ENCODE measurements around the gene KRT76. TPM values are rescaled to one million over a fixed set of nuclear protein-coding genes. Genes with fewer than 3 reads are reported as not detected.

Gene KRT76
- total RNA-seq, 1 donor from 2014 or later = not detected

- H3K36me3 ChIP-seq = no peaks in the 10 kb centered on the region
- no peak overlapping the region for H3K4me3 ChIP-seq
- no peak overlapping the region for H3K27ac ChIP-seq
- H3K9me3 ChIP-seq = no peaks in the 10 kb centered on the region
- no peaks in the 10 kb centered on the region for H3K4me1 ChIP-seq
- TF ChIP-seq, protein P1, sequence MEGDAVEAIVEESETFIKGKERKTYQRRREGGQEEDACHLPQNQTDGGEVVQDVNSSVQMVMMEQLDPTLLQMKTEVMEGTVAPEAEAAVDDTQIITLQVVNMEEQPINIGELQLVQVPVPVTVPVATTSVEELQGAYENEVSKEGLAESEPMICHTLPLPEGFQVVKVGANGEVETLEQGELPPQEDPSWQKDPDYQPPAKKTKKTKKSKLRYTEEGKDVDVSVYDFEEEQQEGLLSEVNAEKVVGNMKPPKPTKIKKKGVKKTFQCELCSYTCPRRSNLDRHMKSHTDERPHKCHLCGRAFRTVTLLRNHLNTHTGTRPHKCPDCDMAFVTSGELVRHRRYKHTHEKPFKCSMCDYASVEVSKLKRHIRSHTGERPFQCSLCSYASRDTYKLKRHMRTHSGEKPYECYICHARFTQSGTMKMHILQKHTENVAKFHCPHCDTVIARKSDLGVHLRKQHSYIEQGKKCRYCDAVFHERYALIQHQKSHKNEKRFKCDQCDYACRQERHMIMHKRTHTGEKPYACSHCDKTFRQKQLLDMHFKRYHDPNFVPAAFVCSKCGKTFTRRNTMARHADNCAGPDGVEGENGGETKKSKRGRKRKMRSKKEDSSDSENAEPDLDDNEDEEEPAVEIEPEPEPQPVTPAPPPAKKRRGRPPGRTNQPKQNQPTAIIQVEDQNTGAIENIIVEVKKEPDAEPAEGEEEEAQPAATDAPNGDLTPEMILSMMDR (IDR thresholded peaks at IDR 0.05) = no peak
- no peak for TF ChIP-seq POLR2AphosphoS5 (IDR thresholded peaks at IDR 0.05; ENCODE audit: insufficient read depth in 1 of 2, low read depth in 1 of 2)
- H3K27me3 ChIP-seq = no peaks in the 10 kb centered on the region
- no peak for DNase-seq (ENCODE audit: extremely low spot score in 2 of 2)
- intact Hi-C loops (cut with DNase I) = no loop called here
Observed at GRCh38 chr12:52817003-52817698, 40.0 kb upstream of the KRT76 start.

DNA sequence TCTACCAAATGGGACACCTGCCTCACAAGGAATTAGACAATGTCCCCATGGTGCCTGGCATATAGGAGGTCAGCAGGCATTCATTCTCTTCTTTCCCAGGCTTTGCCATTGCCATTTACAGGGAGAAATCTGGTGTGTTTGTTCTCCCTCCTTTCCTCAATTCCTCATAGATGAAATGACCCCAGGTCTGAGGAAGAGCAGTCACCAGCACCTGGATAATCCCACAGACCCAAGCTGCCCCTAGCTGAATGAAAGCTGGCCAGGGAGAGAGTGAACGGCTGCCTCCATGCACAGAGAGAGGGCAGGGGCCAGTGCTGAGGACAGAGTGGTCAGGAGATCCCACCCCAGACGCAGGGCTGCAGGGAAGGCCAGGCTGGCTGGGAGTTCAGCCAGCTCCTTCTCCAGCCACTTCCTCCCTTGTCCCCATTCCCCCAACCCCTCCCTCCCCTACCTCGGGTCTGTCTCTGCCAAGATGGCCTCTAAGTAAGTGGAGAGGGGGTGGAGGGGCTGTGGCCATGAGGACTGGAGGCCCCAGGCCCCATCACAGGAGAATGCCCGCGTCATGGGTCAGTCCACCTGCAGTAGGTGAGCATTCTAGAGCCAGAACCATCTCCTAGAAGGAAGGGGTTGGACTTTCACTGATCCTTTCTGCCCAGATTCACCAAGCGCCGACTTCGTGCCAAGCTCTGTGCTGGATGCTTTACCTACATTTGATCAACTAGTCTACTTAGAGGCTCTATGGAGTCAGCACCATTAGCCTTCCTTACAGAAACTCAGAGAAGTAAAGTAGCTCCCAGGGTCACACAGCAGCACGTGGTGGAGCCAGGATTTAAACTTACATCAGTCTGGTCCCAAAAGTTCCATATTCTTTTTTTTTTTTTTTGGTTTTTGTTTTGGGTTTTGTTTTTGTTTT, 38.8 kb upstream of the KRT76 start:
- TF ChIP-seq, protein P1 (IDR thresholded peaks at IDR 0.05) = no peak
- TF ChIP-seq POLR2A (IDR thresholded peaks at IDR 0.05) (no peak), POLR2AphosphoS5 (IDR thresholded peaks at IDR 0.05; ENCODE audit: insufficient read depth in 1 of 2, low read depth in 1 of 2) (no peak)
- Histone ChIP-seq H3K9me3 (no peaks in the 10 kb centered on the region), H3K4me3 (no peak overlapping the region), H3K36me3 (no peaks in the 10 kb centered on the region), H3K27me3 (no peaks in the 10 kb centered on the region), H3K4me1 (no peaks in the 10 kb centered on the region), H3K27ac (no peak overlapping the region)
- intact Hi-C loops (cut with DNase I) = no loop called here
- no peak for DNase-seq (ENCODE audit: extremely low spot score in 2 of 2)

GRCh38 chr12:52815161-52815560, 38.0 kb upstream of the KRT76 start:
- no peak overlapping the region for H3K27ac ChIP-seq
- H3K4me1 ChIP-seq = no peaks in the 10 kb centered on the region
- DNase-seq (ENCODE audit: extremely low spot score in 2 of 2) = no peak
- no peaks in the 10 kb centered on the region for H3K9me3 ChIP-seq
- intact Hi-C loops (cut with DNase I) = no loop called here
- TF ChIP-seq, protein P1 (IDR thresholded peaks at IDR 0.05) = no peak
- no peak for TF ChIP-seq POLR2A (IDR thresholded peaks at IDR 0.05)
- TF ChIP-seq POLR2AphosphoS5 (IDR thresholded peaks at IDR 0.05; ENCODE audit: insufficient read depth in 1 of 2, low read depth in 1 of 2) = no peak
- no peaks in the 10 kb centered on the region for H3K36me3 ChIP-seq
- H3K27me3 ChIP-seq = no peaks in the 10 kb centered on the region
- no peak overlapping the region for H3K4me3 ChIP-seq

DNA sequence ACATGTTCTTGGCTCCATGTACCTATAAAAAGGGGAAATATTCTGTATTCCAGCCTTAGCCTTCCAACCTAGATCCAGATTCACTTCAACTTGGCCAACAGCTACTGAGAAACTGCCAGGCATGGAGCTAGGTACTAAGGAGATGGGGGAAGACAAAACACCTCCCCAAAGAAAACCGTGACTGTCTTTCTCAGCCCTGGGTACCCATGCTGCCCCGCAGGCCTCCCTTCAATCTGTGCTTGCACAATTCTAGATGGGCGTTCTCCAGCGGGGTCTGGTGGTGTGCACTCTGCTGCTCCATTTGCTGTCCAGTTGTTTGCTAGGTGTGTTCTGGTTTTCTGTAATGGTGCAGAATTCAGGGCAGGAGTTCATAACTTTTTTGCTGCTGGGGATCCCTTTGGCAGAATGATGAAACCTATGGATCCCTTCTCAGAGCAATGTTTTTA, 37.6 kb upstream of the KRT76 start:
- Histone ChIP-seq H3K27ac (no peak overlapping the region), H3K4me1 (no peaks in the 10 kb centered on the region), H3K4me3 (no peak overlapping the region), H3K27me3 (no peaks in the 10 kb centered on the region), H3K9me3 (no peaks in the 10 kb centered on the region), H3K36me3 (no peaks in the 10 kb centered on the region)
- TF ChIP-seq POLR2AphosphoS5 (IDR thresholded peaks at IDR 0.05; ENCODE audit: insufficient read depth in 1 of 2, low read depth in 1 of 2) = no peak
- no peak for TF ChIP-seq POLR2A (IDR thresholded peaks at IDR 0.05)
- TF ChIP-seq, protein P1 (IDR thresholded peaks at IDR 0.05) = no peak
- DNase-seq (ENCODE audit: extremely low spot score in 2 of 2) = no peak
- intact Hi-C loops (cut with DNase I) = no loop called here
